Measurements from ENCODE around the gene SCAF8. TPM values are rescaled to one million over a fixed set of nuclear protein-coding genes. Genes with fewer than 3 reads are reported as not detected.

The SCAF8 gene
- total RNA-seq, 4 donors from 2014 or later = 41.1 to 50.7 (median 44.9) TPM

DNA sequence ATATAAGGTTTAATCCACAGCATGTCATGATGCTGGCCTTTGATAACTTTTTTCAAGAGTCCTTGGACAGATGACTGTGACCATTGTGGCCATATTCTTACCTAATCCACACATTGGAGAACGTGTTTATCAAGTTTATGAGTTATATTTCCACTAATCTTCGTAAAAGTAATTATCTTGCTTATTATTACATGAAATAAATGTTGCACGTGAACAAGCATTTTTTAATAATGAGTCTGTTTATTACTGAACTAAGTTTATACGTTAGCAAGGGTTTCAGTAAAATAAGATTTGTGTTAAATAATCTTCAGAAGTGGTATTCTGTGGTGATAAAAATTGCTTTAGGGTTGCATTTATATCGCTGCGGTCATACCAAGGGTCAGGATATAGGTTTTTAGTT, 107.1 kb downstream of the SCAF8 start:
- 87 to 92% methylated on average over 6 of the region's 6 CpGs for WGBS, 2 donors
- no peaks in the 10 kb centered on the region for H3K27me3 ChIP-seq
- no peaks in the 10 kb centered on the region for H3K9me3 ChIP-seq
- H3K36me3 ChIP-seq = peaks cover 0 to 9% (median 0%) of the 10 kb centered on the region in 3 donors
- no peak overlapping the region for H3K4me3 ChIP-seq
- TF ChIP-seq EP300 (IDR thresholded peaks at IDR 0.05) = no peak
- no peak for TF ChIP-seq CTCF (IDR thresholded peaks at IDR 0.05)
- TF ChIP-seq POLR2A (IDR thresholded peaks at IDR 0.05) = no peak
- H3K27ac ChIP-seq = no peak overlapping the region
- H3K4me1 ChIP-seq = peaks cover 0 to 34% (median 7%) of the 10 kb centered on the region in 4 donors
- DNase-seq (ENCODE audit: low spot score in 2 of 2) = no peak

GRCh38 chr6:154841109-154841508, 107.9 kb downstream of the SCAF8 start:
- no peak overlapping the region for H3K4me3 ChIP-seq
- WGBS, 2 donors = 94 to 98% methylated on average over 4 of the region's 4 CpGs
- H3K36me3 ChIP-seq = peaks cover 0 to 9% (median 0%) of the 10 kb centered on the region in 3 donors
- H3K4me1 ChIP-seq = peaks cover 0 to 30% (median 7%) of the 10 kb centered on the region in 4 donors
- H3K27ac ChIP-seq = no peak overlapping the region
- H3K9me3 ChIP-seq = no peaks in the 10 kb centered on the region
- DNase-seq (ENCODE audit: low spot score in 2 of 2) = no peak
- no peaks in the 10 kb centered on the region for H3K27me3 ChIP-seq
- TF ChIP-seq POLR2A (IDR thresholded peaks at IDR 0.05) = no peak
- TF ChIP-seq EP300 (IDR thresholded peaks at IDR 0.05) = no peak
- no peak for TF ChIP-seq CTCF (IDR thresholded peaks at IDR 0.05)

- peaks cover 0 to 9% (median 0%) of the 10 kb centered on the region in 3 donors for H3K36me3 ChIP-seq
- no peaks in the 10 kb centered on the region for H3K27me3 ChIP-seq
- no peaks in the 10 kb centered on the region for H3K9me3 ChIP-seq
- no peak overlapping the region for H3K4me3 ChIP-seq
- no peak for DNase-seq (ENCODE audit: low spot score in 2 of 2)
- WGBS, 2 donors = 27 to 47% methylated on average over 2 of the region's 2 CpGs
- TF ChIP-seq POLR2A (IDR thresholded peaks at IDR 0.05) (no peak), EP300 (IDR thresholded peaks at IDR 0.05) (no peak), CTCF (IDR thresholded peaks at IDR 0.05) (no peak)
- H3K4me1 ChIP-seq = peaks cover 0 to 44% (median 9%) of the 10 kb centered on the region in 4 donors
- H3K27ac ChIP-seq = no peak overlapping the region
Measured at GRCh38 chr6:154842833-154843232, 109.6 kb downstream of the SCAF8 start.

DNA sequence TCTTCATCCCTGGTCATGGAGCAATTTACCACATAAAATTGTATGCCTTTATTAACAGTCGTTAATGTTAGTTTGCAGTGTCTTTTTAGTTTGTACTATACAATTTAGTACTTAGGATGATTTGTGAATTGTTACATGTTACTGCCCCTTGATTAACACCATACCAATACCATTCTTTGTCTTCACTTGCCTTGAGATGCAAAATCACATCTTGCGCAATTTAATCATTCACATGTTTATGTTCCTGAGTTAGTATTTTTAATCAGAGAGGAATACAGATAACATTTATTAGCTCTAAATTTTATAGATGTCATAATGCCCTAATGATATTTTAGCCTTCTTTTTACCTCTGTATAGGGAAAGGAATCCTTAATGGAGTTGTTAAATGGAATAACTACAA, 114.1 kb downstream of the SCAF8 start:
- no peak for DNase-seq (ENCODE audit: low spot score in 2 of 2)
- Histone ChIP-seq H3K4me3 (no peak overlapping the region), H3K27me3 (no peaks in the 10 kb centered on the region), H3K9me3 (no peaks in the 10 kb centered on the region), H3K27ac (no peak overlapping the region), H3K36me3 (peaks cover 0 to 15% (median 0%) of the 10 kb centered on the region in 3 donors), H3K4me1 (peaks cover 0 to 41% (median 5%) of the 10 kb centered on the region in 4 donors)
- TF ChIP-seq POLR2A (IDR thresholded peaks at IDR 0.05) (no peak), EP300 (IDR thresholded peaks at IDR 0.05) (no peak), CTCF (IDR thresholded peaks at IDR 0.05) (no peak)
- WGBS, 2 donors = 77 to 80% methylated on average over 2 of the region's 2 CpGs

- Histone ChIP-seq H3K36me3 (peaks cover 0 to 23% (median 0%) of the 10 kb centered on the region in 3 donors), H3K9me3 (no peaks in the 10 kb centered on the region), H3K27ac (no peak overlapping the region), H3K4me3 (no peak overlapping the region), H3K4me1 (peaks cover 0 to 36% (median 5%) of the 10 kb centered on the region in 4 donors), H3K27me3 (no peaks in the 10 kb centered on the region)
- DNase-seq (ENCODE audit: low spot score in 2 of 2) = no peak
- no peak for TF ChIP-seq EP300 (IDR thresholded peaks at IDR 0.05)
- no peak for TF ChIP-seq CTCF (IDR thresholded peaks at IDR 0.05)
- TF ChIP-seq POLR2A (IDR thresholded peaks at IDR 0.05) = no peak
Measured at GRCh38 chr6:154848580-154848979, 115.4 kb downstream of the SCAF8 start.
